ENCODE data around the gene CNTNAP5.

- TF ChIP-seq, protein P1, sequence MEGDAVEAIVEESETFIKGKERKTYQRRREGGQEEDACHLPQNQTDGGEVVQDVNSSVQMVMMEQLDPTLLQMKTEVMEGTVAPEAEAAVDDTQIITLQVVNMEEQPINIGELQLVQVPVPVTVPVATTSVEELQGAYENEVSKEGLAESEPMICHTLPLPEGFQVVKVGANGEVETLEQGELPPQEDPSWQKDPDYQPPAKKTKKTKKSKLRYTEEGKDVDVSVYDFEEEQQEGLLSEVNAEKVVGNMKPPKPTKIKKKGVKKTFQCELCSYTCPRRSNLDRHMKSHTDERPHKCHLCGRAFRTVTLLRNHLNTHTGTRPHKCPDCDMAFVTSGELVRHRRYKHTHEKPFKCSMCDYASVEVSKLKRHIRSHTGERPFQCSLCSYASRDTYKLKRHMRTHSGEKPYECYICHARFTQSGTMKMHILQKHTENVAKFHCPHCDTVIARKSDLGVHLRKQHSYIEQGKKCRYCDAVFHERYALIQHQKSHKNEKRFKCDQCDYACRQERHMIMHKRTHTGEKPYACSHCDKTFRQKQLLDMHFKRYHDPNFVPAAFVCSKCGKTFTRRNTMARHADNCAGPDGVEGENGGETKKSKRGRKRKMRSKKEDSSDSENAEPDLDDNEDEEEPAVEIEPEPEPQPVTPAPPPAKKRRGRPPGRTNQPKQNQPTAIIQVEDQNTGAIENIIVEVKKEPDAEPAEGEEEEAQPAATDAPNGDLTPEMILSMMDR (IDR thresholded peaks at IDR 0.05) = no peak
- no peak for TF ChIP-seq EZH2 (IDR thresholded peaks at IDR 0.05)
- TF ChIP-seq EZH2phosphoT487 (IDR thresholded peaks at IDR 0.05) = no peak
Observed at GRCh38 chr2:124959581-124959980, 934.5 kb downstream of the CNTNAP5 start.
